Measurements from ENCODE around the gene RAB3IP.
"Not testable (repeated sequence)": the region's sequence is repeated elsewhere in the genome, so short reads cannot be mapped to it uniquely, and the experiment has no call there.

RAB3IP gene

GRCh38 chr12:69756088-69756755, 17.6 kb downstream of the RAB3IP start:
- no peak for DNase-seq (ENCODE audit: low read depth in 1 of 2, low spot score in 1 of 2)

GRCh38 chr12:69758105-69758504, 19.4 kb downstream of the RAB3IP start:
- DNase-seq (ENCODE audit: low read depth in 1 of 2, low spot score in 1 of 2), result no peak

- DNase-seq (ENCODE audit: low read depth in 1 of 2, low spot score in 1 of 2), result not testable (repeated sequence)
These were observed 20.9 kb downstream of the RAB3IP start for GRCh38 chr12:69759581-69759980.

- DNase-seq (ENCODE audit: low read depth in 1 of 2, low spot score in 1 of 2), result no peak
These were observed 26.9 kb downstream of the RAB3IP start for GRCh38 chr12:69765515-69765914.

DNA sequence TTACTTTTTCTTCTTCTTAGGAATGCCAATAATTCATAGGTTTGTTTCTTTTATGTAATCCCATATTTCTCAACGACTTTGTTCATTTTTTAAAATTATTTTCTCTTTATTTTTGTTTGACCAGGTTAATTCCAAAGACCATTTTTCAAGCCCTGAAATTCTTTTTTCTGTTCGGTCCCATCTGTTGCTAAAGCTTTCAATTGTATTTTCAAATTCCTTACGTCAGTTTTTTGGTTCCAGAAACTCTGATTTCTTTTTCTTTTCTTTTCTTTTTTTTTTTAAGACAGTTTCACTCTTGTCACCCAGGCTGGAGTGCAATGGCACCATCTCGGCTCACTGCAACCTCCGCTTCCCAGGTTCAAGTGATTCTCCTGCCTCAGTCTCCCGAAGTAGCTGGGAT, 27.6 kb downstream of the RAB3IP start:
- DNase-seq (ENCODE audit: low read depth in 1 of 2, low spot score in 1 of 2), result no peak

GRCh38 chr12:69779928-69780327, 41.3 kb downstream of the RAB3IP start:
- DNase-seq (ENCODE audit: low read depth in 1 of 2, low spot score in 1 of 2), result no peak

- DNase-seq (ENCODE audit: low read depth in 1 of 2, low spot score in 1 of 2), result no peak
These were observed 44.7 kb downstream of the RAB3IP start for GRCh38 chr12:69783365-69783764.

GRCh38 chr12:69789351-69789750, 50.7 kb downstream of the RAB3IP start:
- no peak for DNase-seq (ENCODE audit: low read depth in 1 of 2, low spot score in 1 of 2)

DNA sequence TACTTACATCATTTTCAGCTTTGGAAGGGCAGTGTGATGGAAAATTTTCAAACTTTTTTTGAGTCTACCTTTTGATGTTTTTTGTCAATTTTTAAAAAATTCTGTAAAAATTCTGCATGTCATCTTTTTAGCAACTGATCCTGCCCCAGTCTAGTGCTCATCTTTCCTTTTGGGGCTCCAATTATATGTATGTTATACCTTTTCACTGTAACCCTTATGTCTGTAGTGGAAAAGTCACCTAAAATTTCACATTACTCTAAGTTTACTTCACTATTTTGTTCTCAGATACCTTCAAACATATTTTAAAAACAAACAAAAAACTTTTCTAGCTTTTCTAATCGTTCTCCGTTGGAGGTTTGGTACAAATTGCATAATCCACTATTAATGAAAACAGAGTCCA, 53.9 kb downstream of the RAB3IP start:
- DNase-seq (ENCODE audit: low read depth in 1 of 2, low spot score in 1 of 2), result no peak

GRCh38 chr12:69807101-69807897, 68.6 kb downstream of the RAB3IP start:
- not testable (repeated sequence) for DNase-seq (ENCODE audit: low read depth in 1 of 2, low spot score in 1 of 2)

DNA sequence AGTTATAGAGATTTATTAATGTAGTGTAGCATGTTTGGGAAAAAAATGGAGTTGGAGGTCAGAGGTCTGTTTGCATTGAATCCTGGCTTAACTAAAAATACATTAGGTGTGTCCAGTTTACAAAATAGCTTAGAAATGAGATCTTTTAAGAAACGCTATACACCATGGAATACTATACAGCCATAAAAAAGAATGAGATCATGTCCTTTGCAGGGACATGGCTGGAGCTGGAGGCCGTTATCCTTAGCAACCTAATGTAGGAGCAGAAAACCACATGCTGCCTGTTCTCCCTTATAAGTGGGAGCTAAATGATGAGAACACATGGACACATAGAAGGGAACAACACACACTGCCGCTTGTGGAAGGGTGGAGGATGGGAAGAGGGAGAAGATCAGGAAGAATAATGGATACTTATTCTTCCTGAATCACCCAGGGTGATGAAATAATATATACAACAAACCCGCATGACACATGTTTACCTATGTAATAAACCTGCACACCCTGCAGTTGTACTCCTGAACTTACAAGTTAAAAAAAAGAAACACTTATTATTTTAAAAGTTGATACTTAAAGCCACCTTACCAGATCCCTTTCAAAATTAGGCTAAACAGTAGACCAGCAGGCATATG, 72.3 kb downstream of the RAB3IP start:
- no peak for DNase-seq (ENCODE audit: low read depth in 1 of 2, low spot score in 1 of 2)

GRCh38 chr12:69816082-69816481, 77.4 kb downstream of the RAB3IP start:
- no peak for DNase-seq (ENCODE audit: low read depth in 1 of 2, low spot score in 1 of 2)

DNA sequence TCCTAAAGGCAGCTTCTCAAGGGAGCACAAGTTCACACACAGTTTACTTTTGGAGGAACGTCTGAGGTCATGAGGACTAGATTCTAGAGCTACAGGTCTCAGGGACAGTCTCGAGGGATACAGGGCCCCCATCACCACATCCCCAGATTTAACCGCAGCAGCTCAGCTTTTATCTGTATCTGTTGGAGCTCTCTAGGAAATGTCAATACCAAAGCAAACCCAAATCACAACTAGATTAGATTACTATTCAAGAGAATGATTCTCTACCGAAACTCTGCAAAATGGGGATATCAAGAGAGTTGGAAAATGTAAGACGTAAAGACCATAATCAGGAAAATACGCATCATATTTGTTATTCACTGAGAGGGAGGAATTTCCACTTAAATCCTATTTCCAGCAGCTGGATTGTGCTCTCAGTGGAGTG, 82.4 kb downstream of the RAB3IP start:
- DNase-seq (ENCODE audit: low read depth in 1 of 2, low spot score in 1 of 2), result no peak

GRCh38 chr12:69821456-69822159, 82.9 kb downstream of the RAB3IP start:
- no peak for DNase-seq (ENCODE audit: low read depth in 1 of 2, low spot score in 1 of 2)

DNA sequence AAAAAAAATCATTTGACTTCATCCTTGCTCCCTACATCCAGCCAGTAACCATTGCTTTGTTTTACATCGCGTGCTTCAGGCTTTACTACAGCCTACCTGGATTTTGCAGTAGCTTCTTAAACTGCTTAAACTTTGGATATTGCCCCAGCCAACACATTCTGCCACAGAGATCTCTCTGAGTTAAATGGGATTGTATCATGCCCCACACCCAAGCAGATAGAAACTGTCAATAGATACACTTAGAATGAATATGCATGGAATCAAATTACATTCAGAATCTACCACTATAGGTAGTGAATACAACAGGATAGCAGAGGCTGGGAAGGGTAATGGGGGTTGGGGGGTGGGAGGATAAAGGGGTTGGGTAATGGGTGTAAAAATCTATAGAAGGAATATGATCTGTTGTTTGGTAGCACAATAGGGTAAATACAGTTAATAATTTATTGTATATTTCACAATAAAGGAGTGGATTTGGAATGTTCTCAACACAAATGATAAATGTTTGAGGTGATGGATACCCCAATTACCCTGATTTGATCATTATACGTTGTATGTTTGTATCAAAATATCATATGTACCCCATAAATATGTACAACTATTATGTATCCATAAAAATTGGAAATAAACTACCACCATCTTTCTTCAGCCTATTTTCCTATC, 83.7 kb downstream of the RAB3IP start:
- no peak for DNase-seq (ENCODE audit: low read depth in 1 of 2, low spot score in 1 of 2)

DNA sequence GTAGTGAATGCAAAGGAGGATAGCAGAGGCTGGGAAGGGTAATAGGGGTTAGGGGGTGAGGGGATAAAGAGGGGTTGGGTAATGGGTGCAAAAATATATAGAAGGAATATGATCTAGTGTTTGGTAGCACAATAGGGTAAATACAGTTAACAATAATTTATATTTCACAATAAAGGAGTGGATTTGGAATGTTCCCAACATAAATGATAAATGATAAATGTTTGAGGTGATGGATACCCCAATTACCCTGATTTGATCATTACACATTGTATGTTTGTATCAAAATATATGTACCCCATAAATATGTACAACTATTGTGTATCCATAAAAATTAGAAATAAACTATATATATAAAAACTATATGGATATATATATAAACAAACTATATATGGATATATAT, 85.4 kb downstream of the RAB3IP start:
- no peak for DNase-seq (ENCODE audit: low read depth in 1 of 2, low spot score in 1 of 2)

DNA sequence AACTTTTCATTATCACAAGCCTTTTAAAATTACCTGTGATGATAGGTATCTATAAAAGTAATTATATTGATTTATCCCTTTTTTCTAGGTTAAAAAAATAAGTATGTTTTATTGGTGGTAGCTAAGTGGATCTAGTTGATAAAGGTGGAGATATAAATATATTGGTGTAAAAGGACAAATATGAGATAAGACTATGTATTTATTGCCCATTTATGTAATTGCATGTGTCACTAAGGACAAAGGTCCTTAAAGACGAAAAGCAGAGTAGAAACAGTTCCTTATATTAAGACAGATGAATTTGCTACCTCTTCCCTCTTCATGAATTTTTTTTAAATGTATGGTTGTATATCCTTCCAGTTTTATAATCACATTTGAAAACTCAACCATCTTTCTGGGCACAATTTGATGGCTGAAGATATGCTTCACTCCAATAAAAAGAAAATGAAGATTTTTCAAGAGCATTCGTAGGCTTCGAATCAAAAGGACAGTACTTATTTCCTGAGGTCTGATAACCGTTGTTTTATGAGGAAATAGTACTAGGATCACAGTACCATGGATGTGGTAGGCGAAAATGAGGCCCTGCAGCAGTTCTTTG, 86.4 kb downstream of the RAB3IP start, which contains the start of gene MYRFL:
Gene MYRFL (plus strand): TSS at position 262 of the 595 bp plus-strand sequence. CDS start 291 bp downstream, at position 553.
- no peak for DNase-seq (ENCODE audit: low read depth in 1 of 2, low spot score in 1 of 2)

DNA sequence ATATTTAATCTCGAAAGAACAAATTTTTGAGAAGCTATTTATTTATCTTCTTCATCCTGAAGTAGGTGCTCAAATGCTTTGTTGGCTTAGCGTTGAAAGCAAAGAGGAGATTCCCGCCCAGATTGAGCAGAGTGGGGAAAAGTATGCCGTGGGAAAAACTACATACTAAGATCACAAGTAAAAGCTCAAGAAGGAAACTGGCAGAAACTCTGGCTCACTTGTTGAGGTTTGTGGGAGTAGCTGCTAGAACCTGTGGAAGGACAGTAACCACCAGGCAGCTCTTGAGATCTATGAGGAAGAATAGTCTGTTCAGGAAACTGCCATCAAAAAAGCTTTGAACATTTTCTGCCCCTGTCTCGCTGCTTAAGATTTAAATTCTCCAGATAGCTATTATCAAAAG, 90.2 kb downstream of the RAB3IP start:
- DNase-seq (ENCODE audit: low read depth in 1 of 2, low spot score in 1 of 2), result no peak

DNA sequence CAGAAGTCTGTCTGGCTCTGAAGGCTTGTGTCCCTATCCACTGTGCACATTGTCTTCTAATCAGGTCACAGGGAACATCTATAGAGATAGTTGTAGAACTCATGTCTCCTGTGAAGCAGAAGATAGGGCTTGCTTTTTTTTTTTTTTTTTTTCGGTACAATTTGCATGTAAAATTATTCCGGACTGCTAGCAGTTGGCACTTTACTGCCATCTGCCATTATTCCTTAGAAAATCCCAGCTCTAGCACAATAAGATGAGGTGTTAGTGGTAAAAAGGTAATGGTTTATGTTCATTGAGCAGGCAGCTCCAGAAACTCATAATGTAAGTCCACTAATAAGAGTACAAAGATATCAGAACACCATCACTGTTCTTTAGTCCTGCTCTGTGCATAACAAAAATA, 95.0 kb downstream of the RAB3IP start:
- DNase-seq (ENCODE audit: low read depth in 1 of 2, low spot score in 1 of 2), result no peak

DNA sequence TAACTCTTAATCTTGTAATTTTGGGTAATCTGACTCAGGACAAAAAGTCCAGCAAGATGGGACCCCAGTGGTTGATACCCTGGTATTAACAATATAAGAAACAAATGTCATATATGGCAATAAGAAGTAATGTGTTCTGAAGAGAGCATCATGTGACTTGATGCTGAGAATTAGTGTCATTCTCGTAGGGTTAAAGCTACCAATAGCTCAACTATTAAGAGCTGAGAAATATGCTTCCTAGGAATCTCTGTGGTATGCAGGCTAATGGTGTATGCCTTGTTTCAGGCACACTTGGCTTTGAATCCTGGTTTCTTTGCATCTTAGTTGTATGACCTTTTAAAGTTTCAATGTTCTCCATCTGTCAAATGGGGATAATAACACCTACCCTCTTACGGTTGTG, 95.5 kb downstream of the RAB3IP start:
- DNase-seq (ENCODE audit: low read depth in 1 of 2, low spot score in 1 of 2), result no peak

DNA sequence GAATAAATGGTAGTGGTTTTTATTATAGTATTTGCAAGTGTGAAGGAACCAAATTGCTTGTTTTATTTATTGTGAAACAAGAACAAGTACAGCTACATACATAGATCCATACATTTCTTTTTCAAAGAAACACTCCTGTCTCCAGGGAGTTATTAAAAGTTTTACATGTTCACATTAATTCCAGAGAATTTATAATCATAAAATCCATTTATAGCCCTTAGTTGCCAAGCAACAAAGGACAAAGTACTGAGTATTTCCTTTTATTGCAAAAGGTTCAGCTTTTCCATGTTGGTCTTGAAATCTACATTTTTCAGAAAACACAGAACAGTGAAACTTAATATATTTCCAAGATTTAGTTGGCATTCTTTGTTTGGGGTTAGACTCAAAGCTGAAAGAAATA, 95.9 kb downstream of the RAB3IP start:
- no peak for DNase-seq (ENCODE audit: low read depth in 1 of 2, low spot score in 1 of 2)
